GM18505 (cell line): ENCODE data around the gene BCAS1.

Experiments
- ATAC-seq: cut with Tn5 transposase; IDR thresholded peaks from one replicate; pipeline ENCODE4 v1.9.1; 2021; ENCODE audit not compliant: unreplicated experiment
- POLR2A ChIP-seq: IDR thresholded peaks from 4 replicates; pipeline ENCODE4 v1.6.1; 2011; ENCODE audit warnings: borderline replicate concordance; ENCODE audit not compliant: insufficient read depth, insufficient read length; ENCODE audit errors: extremely low read depth

The BCAS1 gene

GRCh38 chr20:53961527-53961926 is 108.9 kb downstream of the BCAS1 start:
- ATAC-seq, result no peak
- no peak for TF ChIP-seq POLR2A

- no peak for ATAC-seq
- TF ChIP-seq POLR2A, result no peak
Observed at GRCh38 chr20:53960579-53961272, 109.7 kb downstream of the BCAS1 start.

GRCh38 chr20:53959911-53960578 is 110.3 kb downstream of the BCAS1 start:
- no peak for ATAC-seq
- TF ChIP-seq POLR2A, result no peak

- no peak for TF ChIP-seq POLR2A
- ATAC-seq, result no peak
Observed at GRCh38 chr20:53958260-53958659, 112.1 kb downstream of the BCAS1 start.

GRCh38 chr20:53957451-53958172 is 112.8 kb downstream of the BCAS1 start:
- TF ChIP-seq POLR2A, result no peak
- no peak for ATAC-seq

- no peak for TF ChIP-seq POLR2A
Observed at GRCh38 chr20:53956013-53956715, 114.2 kb downstream of the BCAS1 start.

GRCh38 chr20:53954723-53955658 is 115.4 kb downstream of the BCAS1 start:
- ATAC-seq, result no peak
- no peak for TF ChIP-seq POLR2A

More at GRCh38 chr20:53956013-53956715, 114.2 kb downstream of the BCAS1 start:
- no peak for ATAC-seq

- TF ChIP-seq POLR2A, result no peak
- no peak for ATAC-seq
Observed at GRCh38 chr20:53952528-53953096, 117.8 kb downstream of the BCAS1 start.

- no peak for TF ChIP-seq POLR2A
- no peak for ATAC-seq
Observed at GRCh38 chr20:53950578-53950977, 119.8 kb downstream of the BCAS1 start.

- no peak for ATAC-seq
- TF ChIP-seq POLR2A, result no peak
Observed at GRCh38 chr20:53950031-53950430, 120.4 kb downstream of the BCAS1 start.

- TF ChIP-seq POLR2A, result no peak
- peak; percentile 82 for ATAC-seq
Observed at GRCh38 chr20:53949319-53949839, 121.0 kb downstream of the BCAS1 start.

- peak; percentile 32 for ATAC-seq
- TF ChIP-seq POLR2A, result no peak
Observed at GRCh38 chr20:53948383-53949318, 121.7 kb downstream of the BCAS1 start.
